GM23338 (cell line): ENCODE results near the gene CSGALNACT2. TPM values are rescaled to one million over a fixed set of nuclear protein-coding genes. Genes with fewer than 3 reads are reported as not detected.

ENCODE experiments used
- ATAC-seq: fragments of 200-7000 bp; cut with Tn5 transposase; 3 replicates; pipeline ENCODE4 v1.9.1; 2020
- DNase-seq: peaks from one replicate; pipeline ENCODE4 v3.0.0-alpha.2; 2015; ENCODE audit warnings: low spot score
- H2AFZ ChIP-seq: fragments of 200-600 bp; sonication (generic); 2 replicates; pipeline ENCODE4 v1.8.0; 2016; ENCODE audit warnings: antibody characterized with exemption, mild to moderate bottlenecking, moderate library complexity
- H3F3A ChIP-seq: fragments of 200-600 bp; sonication (generic); replicated peaks from 2 replicates; pipeline ENCODE4 v1.8.0; 2017; ENCODE audit warnings: antibody characterized with exemption, mixed run types, low read depth
- H3K27ac ChIP-seq: fragments of 200-600 bp; sonication (generic); 2 replicates; pipeline ENCODE4 v1.6.1; 2016; ENCODE audit warnings: low read depth
- H3K27me3 ChIP-seq: fragments of 200-600 bp; sonication (generic); 2 replicates; pipeline ENCODE4 v1.8.0; 2016; ENCODE audit warnings: mild to moderate bottlenecking, mixed run types, moderate library complexity; ENCODE audit not compliant: insufficient read depth
- H3K36me3 ChIP-seq: fragments of 200-600 bp; sonication (generic); 2 replicates; pipeline ENCODE4 v1.8.0; 2016; ENCODE audit warnings: mild to moderate bottlenecking; ENCODE audit not compliant: insufficient read depth
- H3K4me1 ChIP-seq: fragments of 200-600 bp; sonication (generic); 2 replicates; pipeline ENCODE4 v1.8.0; 2016; ENCODE audit warnings: mild to moderate bottlenecking, moderate library complexity; ENCODE audit not compliant: insufficient read depth
- H3K4me2 ChIP-seq: fragments of 200-600 bp; sonication (generic); 2 replicates; pipeline ENCODE4 v1.7.1; 2017; ENCODE audit warnings: mixed run types
- H3K4me3 ChIP-seq: fragments of 200-600 bp; sonication (generic); 2 replicates; pipeline ENCODE4 v1.6.1; 2016; ENCODE audit warnings: mixed run types
- H3K79me2 ChIP-seq: fragments of 200-600 bp; sonication (generic); replicated peaks from 2 replicates; pipeline ENCODE4 v1.8.0; 2017; ENCODE audit warnings: mild to moderate bottlenecking; ENCODE audit not compliant: insufficient read depth
- H3K9me2 ChIP-seq: fragments of 200-600 bp; sonication (generic); 2 replicates; pipeline ENCODE4 v1.8.0; 2017; ENCODE audit not compliant: insufficient read depth
- H4K20me1 ChIP-seq: fragments of 200-600 bp; sonication (generic); replicated peaks from 2 replicates; pipeline ENCODE4 v1.8.0; 2017; ENCODE audit warnings: mild to moderate bottlenecking; ENCODE audit not compliant: insufficient read depth
- H3K27ac Mint-ChIP-seq: 2 replicates; pipeline ENCODE4 v1.8.0; 2020; ENCODE audit warnings: inconsistent platforms, mild to moderate bottlenecking, moderate library complexity, mixed read lengths
- H3K27me3 Mint-ChIP-seq: 3 replicates; pipeline ENCODE4 v1.8.0; 2022; ENCODE audit warnings: low read depth, mild to moderate bottlenecking, moderate library complexity, mixed read lengths, inconsistent platforms; ENCODE audit not compliant: insufficient read depth, poor library complexity
- H3K36me3 Mint-ChIP-seq: 3 replicates; pipeline ENCODE4 v1.8.0; 2021; ENCODE audit warnings: low read depth, mild to moderate bottlenecking, inconsistent platforms, moderate library complexity, mixed read lengths
- H3K4me1 Mint-ChIP-seq: 3 replicates; pipeline ENCODE4 v1.8.0; 2020; ENCODE audit warnings: mild to moderate bottlenecking, inconsistent platforms, mixed read lengths
- H3K4me3 Mint-ChIP-seq: 3 replicates; pipeline ENCODE4 v1.8.0; 2021; ENCODE audit warnings: moderate library complexity, mild to moderate bottlenecking, inconsistent platforms, mixed read lengths
- H3K9me3 Mint-ChIP-seq: 3 replicates; pipeline ENCODE4 v1.8.0; 2020; ENCODE audit warnings: moderate library complexity, mild to moderate bottlenecking, inconsistent platforms, mixed read lengths
- CREB1 ChIP-seq: fragments of 250-450 bp; sonication (Bioruptor Pico); IDR thresholded peaks from 2 replicates; pipeline ENCODE4 v1.5.0; 2020; ENCODE audit warnings: low read depth, mild to moderate bottlenecking, moderate library complexity
- EZH2 ChIP-seq: fragments of 200-600 bp; sonication (generic); IDR thresholded peaks from one replicate; pipeline ENCODE4 v1.8.0; 2017; ENCODE audit warnings: antibody characterized with exemption, mild to moderate bottlenecking, low read depth; ENCODE audit not compliant: unreplicated experiment
- EZH2phosphoT487 ChIP-seq: fragments of 200-600 bp; sonication (generic); IDR thresholded peaks from one replicate; pipeline ENCODE4 v1.8.1; 2018; ENCODE audit warnings: antibody characterized with exemption; ENCODE audit not compliant: unreplicated experiment
- JUNB ChIP-seq: IDR thresholded peaks from one replicate; pipeline ENCODE4 v1.6.1; 2016; ENCODE audit warnings: antibody characterized with exemption; ENCODE audit not compliant: unreplicated experiment
- NANOG ChIP-seq: IDR thresholded peaks from 2 replicates; pipeline ENCODE4 v1.6.1; 2016; ENCODE audit warnings: antibody characterized with exemption, borderline replicate concordance
- POLR2AphosphoS5 ChIP-seq: IDR thresholded peaks from 2 replicates; pipeline ENCODE4 v1.6.1; 2016; ENCODE audit warnings: antibody characterized with exemption, low read depth
- STAT1 ChIP-seq: IDR thresholded peaks from one replicate; pipeline ENCODE4 v1.6.1; 2016; ENCODE audit warnings: antibody characterized with exemption; ENCODE audit not compliant: unreplicated experiment
- ZNF114 ChIP-seq: fragments of 250-450 bp; sonication (Bioruptor Pico); IDR thresholded peaks from 2 replicates; pipeline ENCODE4 v1.5.0; 2020; ENCODE audit warnings: mild to moderate bottlenecking, moderate library complexity
- ZNF331 ChIP-seq: fragments of 250-450 bp; sonication (Bioruptor Pico); IDR thresholded peaks from 2 replicates; pipeline ENCODE4 v1.5.0; 2020; ENCODE audit warnings: low read depth, mild to moderate bottlenecking, moderate library complexity
- polyA plus RNA-seq: library from polyadenylated mRNA; unstranded; fragments of >200 nt; fragmentation: Nextera tagmentation; extraction: Ambion mirVana; gene quantifications from 2 replicates; pipeline ENCODE4 v1.2.1, GENCODE V29; 2016
- total RNA-seq: library from RNA; depleted of rRNA; stranded (reverse); fragments of >200 nt; shearing (Covaris generic); gene quantifications from 2 replicates; pipeline ENCODE4 v1.2.3, GENCODE V29; 2014
- TF ChIP-seq, protein P1 (sequence below): fragments of 250-450 bp; sonication (Bioruptor Pico); IDR thresholded peaks from 2 replicates; pipeline ENCODE4 v1.5.0; 2020; ENCODE audit warnings: mild to moderate bottlenecking, moderate library complexity
- TF ChIP-seq, protein P2 (sequence below), 2 experiments: fragments of 200-600 bp in 1 of 2; sonication (generic) in 1 of 2; conservative IDR thresholded peaks; 2 replicates each; pipeline versions ENCODE4 v1.5.1 to v1.6.1; 2016 to 2017; ENCODE audit warnings: antibody characterized with exemption in 2 of 2, low read depth in 2 of 2, mild to moderate bottlenecking in 2 of 2, moderate library complexity in 1 of 2

CSGALNACT2 gene
- total and polyA plus RNA-seq, 2 experiments from 2014 or later = 3.0 to 4.6 TPM

DNA sequence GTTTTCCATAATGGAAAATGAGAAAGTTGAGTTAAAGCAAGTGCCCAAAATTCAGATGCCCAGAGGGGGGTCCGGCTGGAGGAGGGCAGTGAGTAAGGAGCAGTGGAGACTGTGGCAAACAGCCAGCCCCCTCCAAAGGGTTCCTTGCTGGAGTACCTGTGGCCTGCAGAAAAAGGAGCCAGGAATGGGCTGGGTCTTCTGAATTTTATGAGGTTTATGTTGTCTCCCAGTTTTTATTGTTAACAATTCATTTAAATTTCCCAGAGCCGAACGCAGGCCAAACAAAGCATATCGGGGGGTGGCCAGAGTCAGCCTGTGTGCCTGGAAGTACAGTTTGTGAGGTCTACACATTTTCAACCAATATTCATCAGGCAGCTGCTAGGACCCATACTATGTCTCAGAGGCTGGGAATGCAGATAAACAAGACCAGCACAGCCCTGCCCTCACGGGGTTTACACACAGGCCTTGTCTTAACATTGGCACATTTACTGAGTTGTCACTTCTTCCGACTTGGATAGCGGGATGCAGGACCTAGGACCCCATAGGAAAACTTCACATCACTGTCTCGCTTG is 12.9 kb upstream of the CSGALNACT2 start:
- H3F3A ChIP-seq = no peaks in the 10 kb centered on the region
- DNase-seq (no peak), ATAC-seq (no peak)
- H3K27me3 ChIP-seq = no peaks in the 10 kb centered on the region
- no peak overlapping the region for H3K27ac ChIP-seq
- TF ChIP-seq CREB1 (CRISPR knock-in tag) (no peak), STAT1 (no peak), NANOG (no peak), ZNF331 (no peak), JUNB (no peak), EZH2 (no peak), EZH2phosphoT487 (no peak), POLR2AphosphoS5 (no peak), ZNF114 (no peak)
- TF ChIP-seq, protein P1, sequence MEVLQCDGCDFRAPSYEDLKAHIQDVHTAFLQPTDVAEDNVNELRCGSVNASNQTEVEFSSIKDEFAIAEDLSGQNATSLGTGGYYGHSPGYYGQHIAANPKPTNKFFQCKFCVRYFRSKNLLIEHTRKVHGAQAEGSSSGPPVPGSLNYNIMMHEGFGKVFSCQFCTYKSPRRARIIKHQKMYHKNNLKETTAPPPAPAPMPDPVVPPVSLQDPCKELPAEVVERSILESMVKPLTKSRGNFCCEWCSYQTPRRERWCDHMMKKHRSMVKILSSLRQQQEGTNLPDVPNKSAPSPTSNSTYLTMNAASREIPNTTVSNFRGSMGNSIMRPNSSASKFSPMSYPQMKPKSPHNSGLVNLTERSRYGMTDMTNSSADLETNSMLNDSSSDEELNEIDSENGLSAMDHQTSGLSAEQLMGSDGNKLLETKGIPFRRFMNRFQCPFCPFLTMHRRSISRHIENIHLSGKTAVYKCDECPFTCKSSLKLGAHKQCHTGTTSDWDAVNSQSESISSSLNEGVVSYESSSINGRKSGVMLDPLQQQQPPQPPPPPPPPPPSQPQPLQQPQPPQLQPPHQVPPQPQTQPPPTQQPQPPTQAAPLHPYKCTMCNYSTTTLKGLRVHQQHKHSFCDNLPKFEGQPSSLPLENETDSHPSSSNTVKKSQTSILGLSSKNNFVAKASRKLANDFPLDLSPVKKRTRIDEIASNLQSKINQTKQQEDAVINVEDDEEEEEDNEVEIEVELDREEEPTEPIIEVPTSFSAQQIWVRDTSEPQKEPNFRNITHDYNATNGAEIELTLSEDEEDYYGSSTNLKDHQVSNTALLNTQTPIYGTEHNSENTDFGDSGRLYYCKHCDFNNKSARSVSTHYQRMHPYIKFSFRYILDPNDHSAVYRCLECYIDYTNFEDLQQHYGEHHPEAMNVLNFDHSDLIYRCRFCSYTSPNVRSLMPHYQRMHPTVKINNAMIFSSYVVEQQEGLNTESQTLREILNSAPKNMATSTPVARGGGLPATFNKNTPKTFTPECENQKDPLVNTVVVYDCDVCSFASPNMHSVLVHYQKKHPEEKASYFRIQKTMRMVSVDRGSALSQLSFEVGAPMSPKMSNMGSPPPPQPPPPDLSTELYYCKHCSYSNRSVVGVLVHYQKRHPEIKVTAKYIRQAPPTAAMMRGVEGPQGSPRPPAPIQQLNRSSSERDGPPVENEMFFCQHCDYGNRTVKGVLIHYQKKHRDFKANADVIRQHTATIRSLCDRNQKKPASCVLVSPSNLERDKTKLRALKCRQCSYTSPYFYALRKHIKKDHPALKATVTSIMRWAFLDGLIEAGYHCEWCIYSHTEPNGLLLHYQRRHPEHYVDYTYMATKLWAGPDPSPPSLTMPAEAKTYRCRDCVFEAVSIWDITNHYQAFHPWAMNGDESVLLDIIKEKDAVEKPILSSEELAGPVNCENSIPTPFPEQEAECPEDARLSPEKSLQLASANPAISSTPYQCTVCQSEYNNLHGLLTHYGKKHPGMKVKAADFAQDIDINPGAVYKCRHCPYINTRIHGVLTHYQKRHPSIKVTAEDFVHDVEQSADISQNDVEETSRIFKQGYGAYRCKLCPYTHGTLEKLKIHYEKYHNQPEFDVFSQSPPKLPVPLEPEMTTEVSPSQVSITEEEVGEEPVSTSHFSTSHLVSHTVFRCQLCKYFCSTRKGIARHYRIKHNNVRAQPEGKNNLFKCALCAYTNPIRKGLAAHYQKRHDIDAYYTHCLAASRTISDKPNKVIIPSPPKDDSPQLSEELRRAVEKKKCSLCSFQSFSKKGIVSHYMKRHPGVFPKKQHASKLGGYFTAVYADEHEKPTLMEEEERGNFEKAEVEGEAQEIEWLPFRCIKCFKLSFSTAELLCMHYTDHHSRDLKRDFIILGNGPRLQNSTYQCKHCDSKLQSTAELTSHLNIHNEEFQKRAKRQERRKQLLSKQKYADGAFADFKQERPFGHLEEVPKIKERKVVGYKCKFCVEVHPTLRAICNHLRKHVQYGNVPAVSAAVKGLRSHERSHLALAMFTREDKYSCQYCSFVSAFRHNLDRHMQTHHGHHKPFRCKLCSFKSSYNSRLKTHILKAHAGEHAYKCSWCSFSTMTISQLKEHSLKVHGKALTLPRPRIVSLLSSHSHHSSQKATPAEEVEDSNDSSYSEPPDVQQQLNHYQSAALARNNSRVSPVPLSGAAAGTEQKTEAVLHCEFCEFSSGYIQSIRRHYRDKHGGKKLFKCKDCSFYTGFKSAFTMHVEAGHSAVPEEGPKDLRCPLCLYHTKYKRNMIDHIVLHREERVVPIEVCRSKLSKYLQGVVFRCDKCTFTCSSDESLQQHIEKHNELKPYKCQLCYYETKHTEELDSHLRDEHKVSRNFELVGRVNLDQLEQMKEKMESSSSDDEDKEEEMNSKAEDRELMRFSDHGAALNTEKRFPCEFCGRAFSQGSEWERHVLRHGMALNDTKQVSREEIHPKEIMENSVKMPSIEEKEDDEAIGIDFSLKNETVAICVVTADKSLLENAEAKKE (CRISPR knock-in tag) = no peak
- TF ChIP-seq, protein P2, sequence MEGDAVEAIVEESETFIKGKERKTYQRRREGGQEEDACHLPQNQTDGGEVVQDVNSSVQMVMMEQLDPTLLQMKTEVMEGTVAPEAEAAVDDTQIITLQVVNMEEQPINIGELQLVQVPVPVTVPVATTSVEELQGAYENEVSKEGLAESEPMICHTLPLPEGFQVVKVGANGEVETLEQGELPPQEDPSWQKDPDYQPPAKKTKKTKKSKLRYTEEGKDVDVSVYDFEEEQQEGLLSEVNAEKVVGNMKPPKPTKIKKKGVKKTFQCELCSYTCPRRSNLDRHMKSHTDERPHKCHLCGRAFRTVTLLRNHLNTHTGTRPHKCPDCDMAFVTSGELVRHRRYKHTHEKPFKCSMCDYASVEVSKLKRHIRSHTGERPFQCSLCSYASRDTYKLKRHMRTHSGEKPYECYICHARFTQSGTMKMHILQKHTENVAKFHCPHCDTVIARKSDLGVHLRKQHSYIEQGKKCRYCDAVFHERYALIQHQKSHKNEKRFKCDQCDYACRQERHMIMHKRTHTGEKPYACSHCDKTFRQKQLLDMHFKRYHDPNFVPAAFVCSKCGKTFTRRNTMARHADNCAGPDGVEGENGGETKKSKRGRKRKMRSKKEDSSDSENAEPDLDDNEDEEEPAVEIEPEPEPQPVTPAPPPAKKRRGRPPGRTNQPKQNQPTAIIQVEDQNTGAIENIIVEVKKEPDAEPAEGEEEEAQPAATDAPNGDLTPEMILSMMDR (conservative IDR thresholded peaks at IDR 0.05; ENCODE audit: low read depth in 2 of 2) = no peak
- H3K27ac Mint-ChIP-seq = no peak overlapping the region
- H3K36me3 Mint-ChIP-seq = no peaks in the 10 kb centered on the region
- H3K4me1 ChIP-seq = no peaks in the 10 kb centered on the region
- no peaks in the 10 kb centered on the region; the same call in 1 of the 2 replicates for H3K36me3 ChIP-seq
- no peaks in the 10 kb centered on the region for H3K9me2 ChIP-seq
- no peaks in the 10 kb centered on the region; the same call in 1 of the 3 replicates for H3K4me1 Mint-ChIP-seq
- no peaks in the 10 kb centered on the region for H3K79me2 ChIP-seq
- H2AFZ ChIP-seq = no peak overlapping the region
- peaks cover 3% of the 10 kb centered on the region for H3K27me3 Mint-ChIP-seq
- no peaks in the 10 kb centered on the region for H4K20me1 ChIP-seq
- H3K4me3 ChIP-seq = no peak overlapping the region
- H3K4me2 ChIP-seq = no peak overlapping the region
- H3K9me3 Mint-ChIP-seq = no peaks in the 10 kb centered on the region
- no peak overlapping the region for H3K4me3 Mint-ChIP-seq
